ENCODE measurements around the gene CASQ2. TPM values are rescaled to one million over a fixed set of nuclear protein-coding genes. Genes with fewer than 3 reads are reported as not detected.
A peak's percentile ranks its signal among the peaks of the same experiment; 100 is the strongest.

CASQ2 gene
- total RNA-seq, 1 donor from 2014 or later: not detected

DNA sequence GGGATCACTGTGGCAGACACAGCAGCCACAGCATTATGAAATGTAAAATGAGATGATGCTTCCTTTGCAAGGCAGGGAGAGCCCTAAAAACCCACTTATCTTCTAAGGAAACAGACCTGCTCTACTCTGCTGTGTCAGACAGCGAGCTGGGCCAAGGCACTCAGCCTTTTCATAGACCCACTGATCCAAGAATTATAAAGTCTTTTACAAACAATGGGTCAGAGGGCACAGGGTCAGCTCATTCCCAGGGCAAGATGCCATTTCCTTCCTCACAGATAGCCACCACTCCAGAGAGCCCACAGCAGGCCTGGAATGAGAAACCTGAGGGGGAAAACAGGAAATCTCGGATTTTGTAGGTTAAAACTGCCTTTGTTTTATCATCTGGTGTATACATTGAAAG lies 42.9 kb downstream of the CASQ2 start:
- H3K4me3 ChIP-seq (ENCODE audit: low read depth, low read length): no peak overlapping the region
- TF ChIP-seq, protein P1, sequence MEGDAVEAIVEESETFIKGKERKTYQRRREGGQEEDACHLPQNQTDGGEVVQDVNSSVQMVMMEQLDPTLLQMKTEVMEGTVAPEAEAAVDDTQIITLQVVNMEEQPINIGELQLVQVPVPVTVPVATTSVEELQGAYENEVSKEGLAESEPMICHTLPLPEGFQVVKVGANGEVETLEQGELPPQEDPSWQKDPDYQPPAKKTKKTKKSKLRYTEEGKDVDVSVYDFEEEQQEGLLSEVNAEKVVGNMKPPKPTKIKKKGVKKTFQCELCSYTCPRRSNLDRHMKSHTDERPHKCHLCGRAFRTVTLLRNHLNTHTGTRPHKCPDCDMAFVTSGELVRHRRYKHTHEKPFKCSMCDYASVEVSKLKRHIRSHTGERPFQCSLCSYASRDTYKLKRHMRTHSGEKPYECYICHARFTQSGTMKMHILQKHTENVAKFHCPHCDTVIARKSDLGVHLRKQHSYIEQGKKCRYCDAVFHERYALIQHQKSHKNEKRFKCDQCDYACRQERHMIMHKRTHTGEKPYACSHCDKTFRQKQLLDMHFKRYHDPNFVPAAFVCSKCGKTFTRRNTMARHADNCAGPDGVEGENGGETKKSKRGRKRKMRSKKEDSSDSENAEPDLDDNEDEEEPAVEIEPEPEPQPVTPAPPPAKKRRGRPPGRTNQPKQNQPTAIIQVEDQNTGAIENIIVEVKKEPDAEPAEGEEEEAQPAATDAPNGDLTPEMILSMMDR (conservative IDR thresholded peaks at IDR 0.05; ENCODE audit: low read depth, low read length): no peak
- no peak for DNase-seq (ENCODE audit: low read depth)

DNA sequence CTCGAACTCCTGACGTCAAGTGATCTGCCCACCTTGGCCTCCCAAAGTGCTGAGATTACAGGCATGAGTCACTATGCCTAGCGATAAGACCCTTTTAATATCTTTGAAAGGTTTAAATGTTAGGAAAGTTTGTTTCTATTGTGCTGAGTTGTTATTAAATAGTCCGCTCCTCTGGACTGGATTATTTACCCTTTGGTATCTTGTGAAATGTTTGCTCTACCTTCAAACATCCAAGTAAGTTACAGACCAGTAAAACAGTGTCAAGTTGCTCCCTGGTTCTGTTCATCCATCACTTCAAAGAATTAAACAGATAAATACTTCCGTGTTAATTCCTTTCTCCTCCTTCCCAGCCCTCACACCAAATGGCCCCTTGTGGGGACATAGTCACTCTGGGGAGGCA lies 44.8 kb downstream of the CASQ2 start:
- H3K4me3 ChIP-seq (ENCODE audit: low read depth, low read length): no peak overlapping the region
- TF ChIP-seq, protein P1 (conservative IDR thresholded peaks at IDR 0.05; ENCODE audit: low read depth, low read length): no peak
- no peak for DNase-seq (ENCODE audit: low read depth)

DNA sequence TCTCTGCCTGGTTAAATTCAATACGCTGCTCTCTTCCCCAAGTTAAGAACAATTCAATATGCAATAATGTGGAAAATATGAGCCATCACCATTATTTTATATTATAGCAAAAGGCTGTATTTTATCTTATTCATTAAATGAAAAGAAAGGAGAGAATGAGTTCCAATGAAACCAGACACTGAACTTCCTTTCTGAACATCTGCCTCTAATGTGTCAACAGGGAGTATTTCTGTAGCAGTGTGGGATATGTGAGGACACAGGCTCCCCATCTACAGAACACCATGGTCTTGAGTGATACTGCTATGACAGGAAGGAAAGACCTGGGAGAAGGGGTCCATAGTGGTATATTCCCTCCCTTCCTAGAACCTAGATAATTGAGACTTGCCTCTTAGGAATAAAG lies 46.3 kb downstream of the CASQ2 start:
- TF ChIP-seq, protein P1 (conservative IDR thresholded peaks at IDR 0.05; ENCODE audit: low read depth, low read length): no peak
- H3K4me3 ChIP-seq (ENCODE audit: low read depth, low read length): no peak overlapping the region
- DNase-seq (ENCODE audit: low read depth): no peak

DNA sequence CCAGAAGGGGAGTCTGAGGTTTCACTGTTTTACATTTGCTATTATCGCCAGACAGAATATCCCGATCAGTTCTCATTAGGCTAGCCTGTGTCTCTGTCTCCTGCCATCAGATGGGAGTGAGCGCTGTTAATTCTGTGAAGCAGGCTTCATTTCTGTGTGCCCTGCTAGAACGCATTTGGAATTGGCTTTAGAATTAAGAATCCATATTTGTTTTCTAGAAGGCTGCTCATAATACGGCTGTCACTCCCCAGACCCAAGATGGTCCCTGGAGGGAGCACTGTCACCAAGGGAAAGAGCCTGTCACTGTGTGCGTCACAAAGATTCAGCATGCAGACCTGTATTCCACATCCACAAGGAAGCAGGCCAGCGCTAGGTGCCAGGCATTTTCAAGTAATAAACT lies 49.2 kb downstream of the CASQ2 start:
- H3K4me3 ChIP-seq (ENCODE audit: low read depth, low read length): no peak overlapping the region
- TF ChIP-seq, protein P1 (conservative IDR thresholded peaks at IDR 0.05; ENCODE audit: low read depth, low read length): no peak
- DNase-seq (ENCODE audit: low read depth): no peak

DNA sequence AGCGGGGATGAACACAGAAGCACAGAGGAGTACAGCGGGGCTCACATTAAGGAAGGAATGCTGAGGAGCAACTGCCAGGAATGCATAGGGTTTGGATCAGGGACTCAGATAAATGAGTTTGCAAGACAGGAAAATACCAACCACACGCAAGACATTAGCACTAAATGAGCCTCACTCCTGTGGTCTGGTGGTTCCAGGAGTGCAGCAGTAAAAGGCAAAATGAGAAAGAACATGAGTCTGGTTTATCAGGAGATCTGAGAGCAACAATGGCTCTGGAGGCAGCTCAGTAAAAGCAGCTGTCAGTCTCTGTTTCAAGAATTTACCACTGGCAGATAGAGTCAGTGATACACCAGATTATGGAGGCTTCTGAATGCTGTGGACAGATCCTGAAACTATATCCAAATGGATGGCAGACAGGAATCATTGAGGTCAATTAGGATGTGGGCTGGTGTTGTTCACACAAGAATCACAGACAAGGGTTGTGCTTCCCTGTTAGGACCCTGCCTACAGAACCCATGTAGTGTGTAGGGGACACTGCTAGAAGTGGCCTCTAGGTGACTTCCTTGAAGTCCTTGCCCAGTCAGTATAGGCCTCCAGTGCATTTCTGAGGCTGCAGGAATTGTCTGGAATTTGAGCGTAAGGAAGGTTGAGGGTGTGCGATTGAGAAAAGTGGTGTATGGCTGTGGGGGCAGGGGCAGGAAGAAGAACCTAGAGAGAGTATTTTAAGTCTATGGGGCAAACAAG lies 50.3 kb downstream of the CASQ2 start:
- DNase-seq (ENCODE audit: low read depth): no peak
- TF ChIP-seq, protein P1 (conservative IDR thresholded peaks at IDR 0.05; ENCODE audit: low read depth, low read length): no peak
- H3K4me3 ChIP-seq (ENCODE audit: low read depth, low read length): no peak overlapping the region

DNA sequence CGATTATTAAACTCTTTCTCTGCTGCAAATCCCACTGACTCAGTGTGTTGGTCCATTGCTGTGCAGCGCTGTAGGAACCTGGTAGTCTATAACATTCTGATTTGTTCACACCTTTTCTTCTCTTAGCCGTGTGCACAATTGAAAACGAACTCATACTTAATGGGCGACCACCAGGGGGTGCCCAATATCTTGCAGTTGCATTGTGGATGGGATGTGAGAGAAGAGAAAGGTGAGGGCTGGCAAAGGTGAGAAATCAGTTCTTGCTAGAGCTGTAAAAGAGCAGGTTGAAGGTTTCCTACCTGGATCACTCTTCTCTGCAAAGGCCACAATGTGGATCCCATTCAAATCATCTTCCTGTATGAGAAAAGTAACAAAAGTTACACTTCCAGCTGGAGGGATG lies 51.0 kb downstream of the CASQ2 start:
- no peak overlapping the region for H3K4me3 ChIP-seq (ENCODE audit: low read depth, low read length)
- DNase-seq (ENCODE audit: low read depth): no peak
- TF ChIP-seq, protein P1 (conservative IDR thresholded peaks at IDR 0.05; ENCODE audit: low read depth, low read length): peak; percentile 51

DNA sequence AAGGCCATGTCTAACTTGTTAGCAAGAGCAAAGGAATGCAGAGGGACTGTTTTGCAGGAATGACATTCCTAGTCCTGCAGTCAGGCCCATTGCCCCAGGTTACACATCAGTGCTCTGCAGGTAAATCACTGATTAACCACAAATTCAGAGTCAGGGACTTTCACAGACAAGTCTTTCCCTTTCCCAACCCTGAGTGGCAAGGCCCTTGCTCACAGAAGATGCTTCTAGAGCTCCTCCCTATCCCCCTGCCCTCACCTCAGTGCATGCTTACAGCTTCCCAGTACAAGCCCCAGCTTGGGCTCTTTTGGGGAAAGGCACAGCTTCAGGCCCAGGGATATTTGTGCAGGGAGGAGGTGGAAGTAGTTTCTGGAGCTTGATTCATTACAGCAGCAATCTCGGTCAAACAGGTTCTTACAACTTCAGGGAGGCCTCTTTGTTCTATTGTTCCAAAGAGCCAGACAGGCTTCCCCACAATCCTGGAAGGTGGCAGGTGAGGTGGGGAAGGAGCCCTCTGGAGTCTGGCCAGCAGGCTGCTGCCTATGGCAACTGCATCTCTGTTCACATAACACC lies 53.9 kb downstream of the CASQ2 start:
- peak; percentile 74 for DNase-seq (ENCODE audit: low read depth)
- no peak overlapping the region for H3K4me3 ChIP-seq (ENCODE audit: low read depth, low read length)
- TF ChIP-seq, protein P1 (conservative IDR thresholded peaks at IDR 0.05; ENCODE audit: low read depth, low read length): no peak
